Effector CD4-positive, alpha-beta T cell (primary cell): ENCODE measurements around the gene DNAH8.
"Not testable (repeated sequence)": the region's sequence is repeated elsewhere in the genome, so short reads cannot be mapped to it uniquely, and the experiment has no call there.

Experiments used
- DNase-seq: peaks from one replicate; pipeline ENCODE4 v3.0.0-alpha.2; 2020

DNAH8 gene

GRCh38 chr6:38750968-38751615 lies 36.0 kb downstream of the DNAH8 start:
- no peak for DNase-seq

GRCh38 chr6:38753707-38754106 lies 38.6 kb downstream of the DNAH8 start:
- DNase-seq, result no peak

- no peak for DNase-seq
Observed at GRCh38 chr6:38755207-38755606, 40.1 kb downstream of the DNAH8 start.

- DNase-seq, result no peak
Observed at GRCh38 chr6:38755874-38756273, 40.8 kb downstream of the DNAH8 start.

GRCh38 chr6:38760097-38760496 lies 45.0 kb downstream of the DNAH8 start:
- DNase-seq, result no peak

GRCh38 chr6:38762848-38763247 lies 47.7 kb downstream of the DNAH8 start:
- DNase-seq, result no peak

- no peak for DNase-seq
Observed at GRCh38 chr6:38767560-38767959, 52.4 kb downstream of the DNAH8 start.

GRCh38 chr6:38773338-38773737 lies 58.2 kb downstream of the DNAH8 start:
- no peak for DNase-seq

- DNase-seq, result no peak
Observed at GRCh38 chr6:38774929-38775707, 60.0 kb downstream of the DNAH8 start.

GRCh38 chr6:38775870-38776269 lies 60.8 kb downstream of the DNAH8 start:
- DNase-seq, result no peak

- no peak for DNase-seq
Observed at GRCh38 chr6:38776515-38776914, 61.4 kb downstream of the DNAH8 start.

GRCh38 chr6:38779310-38780062 lies 64.4 kb downstream of the DNAH8 start:
- no peak for DNase-seq

- no peak for DNase-seq
Observed at GRCh38 chr6:38782616-38783015, 67.5 kb downstream of the DNAH8 start.

- DNase-seq, result no peak
Observed at GRCh38 chr6:38783443-38784228, 68.5 kb downstream of the DNAH8 start.

- no peak for DNase-seq
Observed at GRCh38 chr6:38784506-38785235, 69.6 kb downstream of the DNAH8 start.

GRCh38 chr6:38786486-38786885 lies 71.4 kb downstream of the DNAH8 start:
- no peak for DNase-seq

GRCh38 chr6:38789256-38789655 lies 74.1 kb downstream of the DNAH8 start:
- no peak for DNase-seq

GRCh38 chr6:38792356-38792755 lies 77.2 kb downstream of the DNAH8 start:
- no peak for DNase-seq

GRCh38 chr6:38794682-38795081 lies 79.6 kb downstream of the DNAH8 start:
- no peak for DNase-seq

GRCh38 chr6:38796006-38796405 lies 80.9 kb downstream of the DNAH8 start:
- no peak for DNase-seq

GRCh38 chr6:38796437-38796836 lies 81.3 kb downstream of the DNAH8 start:
- DNase-seq, result not testable (repeated sequence)

- DNase-seq, result no peak
Observed at GRCh38 chr6:38796850-38797249, 81.7 kb downstream of the DNAH8 start.
